Osteoblast (primary cell): ENCODE data around the gene FARP1. TPM values are rescaled to one million over a fixed set of nuclear protein-coding genes. Genes with fewer than 3 reads are reported as not detected.

ENCODE experiments used
- DNase-seq: peaks from one replicate; pipeline ENCODE4 v3.0.0; 2011; ENCODE audit warnings: low spot score, mixed read lengths; ENCODE audit not compliant: insufficient read length; ENCODE audit errors: missing footprints
- H2AFZ ChIP-seq: 2 replicates; pipeline ENCODE4 v1.6.0; 2011; ENCODE audit warnings: mild to moderate bottlenecking, low read length
- H3K27ac ChIP-seq: 2 replicates; pipeline ENCODE4 v1.5.1; 2011; ENCODE audit warnings: mild to moderate bottlenecking, low read depth, low read length, moderate library complexity
- H3K27me3 ChIP-seq: 2 replicates; pipeline ENCODE4 v1.6.0; 2012; ENCODE audit warnings: mild to moderate bottlenecking, control low read depth, inconsistent platforms, low read length, moderate library complexity; ENCODE audit not compliant: insufficient read depth
- H3K36me3 ChIP-seq: 2 replicates; pipeline ENCODE4 v1.5.1; 2011; ENCODE audit warnings: mild to moderate bottlenecking, low read length, control low read depth, moderate library complexity; ENCODE audit not compliant: insufficient read depth
- H3K4me1 ChIP-seq: 2 replicates; pipeline ENCODE4 v1.5.1; 2011; ENCODE audit warnings: mild to moderate bottlenecking, low read length, control low read depth, moderate library complexity; ENCODE audit not compliant: insufficient read depth
- H3K4me2 ChIP-seq: 2 replicates; pipeline ENCODE4 v1.6.0; 2011; ENCODE audit warnings: mild to moderate bottlenecking, low read length; ENCODE audit not compliant: insufficient read depth
- H3K4me3 ChIP-seq: fragments of 200-600 bp; sonication (generic); 3 replicates; pipeline ENCODE4 v1.5.1; 2012; ENCODE audit warnings: mild to moderate bottlenecking, low read length, inconsistent platforms; ENCODE audit not compliant: insufficient read depth
- H3K79me2 ChIP-seq: 2 replicates; pipeline ENCODE4 v1.6.0; 2012; ENCODE audit warnings: mild to moderate bottlenecking, low read length, control low read depth, inconsistent platforms; ENCODE audit not compliant: insufficient read depth
- H3K9me3 ChIP-seq: 2 replicates; pipeline ENCODE4 v1.5.1; 2011; ENCODE audit warnings: low read depth, low read length, control low read depth
- H4K20me1 ChIP-seq: 2 replicates; pipeline ENCODE4 v1.6.0; 2012; ENCODE audit warnings: mild to moderate bottlenecking, low read length, control low read depth; ENCODE audit not compliant: insufficient read depth
- total RNA-seq: library from RNA; depleted of rRNA; stranded (reverse); fragments of >200 nt; gene quantifications from 2 replicates; pipeline ENCODE4 v1.2.3, GENCODE V29; 2012
- TF ChIP-seq, protein P1 (sequence below): IDR thresholded peaks from 2 replicates; pipeline ENCODE4 v1.5.1; 2011; ENCODE audit warnings: mild to moderate bottlenecking, low read depth, low read length, moderate library complexity; ENCODE audit errors: extremely low read depth

The FARP1 gene
- total RNA-seq, 1 donor = 36.2 TPM

DNA sequence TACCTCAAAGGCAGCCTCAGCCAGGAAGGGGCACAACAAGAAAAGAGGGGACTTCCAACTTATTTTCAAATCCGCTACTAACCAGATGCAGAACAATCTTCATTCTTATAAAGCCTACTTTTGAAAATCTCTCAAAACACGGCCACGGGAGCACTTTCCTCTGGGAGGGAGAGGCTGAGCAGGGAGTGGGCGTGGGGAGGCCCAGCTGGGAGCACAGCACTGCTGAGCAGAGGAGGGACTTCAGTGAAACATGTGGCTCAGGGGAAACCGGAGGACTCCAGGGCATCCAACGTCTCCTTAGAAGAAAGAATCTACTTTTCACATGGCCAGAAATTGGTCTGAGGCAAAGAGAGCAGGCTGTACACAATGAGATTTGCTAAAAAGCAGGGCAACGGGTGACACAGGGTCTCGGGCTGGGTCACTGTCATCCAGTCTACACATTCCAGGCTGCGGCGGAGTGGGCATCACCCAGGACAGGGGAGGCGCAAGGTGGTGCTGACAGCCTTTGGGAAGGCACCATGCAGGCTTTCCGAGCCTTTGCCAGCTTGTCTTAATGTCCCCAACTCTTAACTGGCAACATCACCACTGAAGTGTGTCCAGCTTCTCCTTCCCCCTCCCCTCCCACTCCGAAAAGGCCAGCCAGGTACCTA is 317.0 kb downstream of the FARP1 start:
- Histone ChIP-seq H2AFZ (no peak overlapping the region), H3K4me2 (no peak overlapping the region), H3K79me2 (peaks cover 65% of the 10 kb centered on the region), H4K20me1 (no peaks in the 10 kb centered on the region), H3K4me1 (peaks cover 8% of the 10 kb centered on the region), H3K9me3 (no peaks in the 10 kb centered on the region), H3K27me3 (no peaks in the 10 kb centered on the region), H3K4me3 (no peak overlapping the region), H3K27ac (no peak overlapping the region), H3K36me3 (peaks cover 66% of the 10 kb centered on the region)
- DNase-seq = peak; percentile 71
- TF ChIP-seq, protein P1, sequence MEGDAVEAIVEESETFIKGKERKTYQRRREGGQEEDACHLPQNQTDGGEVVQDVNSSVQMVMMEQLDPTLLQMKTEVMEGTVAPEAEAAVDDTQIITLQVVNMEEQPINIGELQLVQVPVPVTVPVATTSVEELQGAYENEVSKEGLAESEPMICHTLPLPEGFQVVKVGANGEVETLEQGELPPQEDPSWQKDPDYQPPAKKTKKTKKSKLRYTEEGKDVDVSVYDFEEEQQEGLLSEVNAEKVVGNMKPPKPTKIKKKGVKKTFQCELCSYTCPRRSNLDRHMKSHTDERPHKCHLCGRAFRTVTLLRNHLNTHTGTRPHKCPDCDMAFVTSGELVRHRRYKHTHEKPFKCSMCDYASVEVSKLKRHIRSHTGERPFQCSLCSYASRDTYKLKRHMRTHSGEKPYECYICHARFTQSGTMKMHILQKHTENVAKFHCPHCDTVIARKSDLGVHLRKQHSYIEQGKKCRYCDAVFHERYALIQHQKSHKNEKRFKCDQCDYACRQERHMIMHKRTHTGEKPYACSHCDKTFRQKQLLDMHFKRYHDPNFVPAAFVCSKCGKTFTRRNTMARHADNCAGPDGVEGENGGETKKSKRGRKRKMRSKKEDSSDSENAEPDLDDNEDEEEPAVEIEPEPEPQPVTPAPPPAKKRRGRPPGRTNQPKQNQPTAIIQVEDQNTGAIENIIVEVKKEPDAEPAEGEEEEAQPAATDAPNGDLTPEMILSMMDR = no peak

DNA sequence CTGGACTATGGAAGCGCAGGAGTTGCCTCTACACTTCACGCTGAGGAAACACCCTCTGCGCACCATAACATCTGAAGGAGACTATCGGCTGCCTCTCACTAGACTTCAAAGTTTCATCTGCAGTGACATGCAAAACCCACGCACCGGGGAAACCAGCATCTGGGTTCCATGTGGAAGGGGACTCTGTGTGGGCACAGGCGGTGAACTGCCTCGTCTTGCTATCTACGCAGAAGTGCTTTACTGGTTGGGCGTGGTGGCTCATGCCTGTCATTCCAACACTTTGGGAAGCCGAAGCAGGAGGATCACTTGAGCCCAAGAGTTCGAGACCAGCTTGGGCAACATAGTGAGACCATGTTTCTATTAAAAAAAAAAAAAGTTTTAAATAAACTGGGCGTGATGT is 317.6 kb downstream of the FARP1 start:
- no peak overlapping the region for H3K27ac ChIP-seq
- DNase-seq = peak; percentile 18
- no peak overlapping the region for H3K4me2 ChIP-seq
- H3K9me3 ChIP-seq = no peaks in the 10 kb centered on the region
- H4K20me1 ChIP-seq = no peaks in the 10 kb centered on the region
- no peak overlapping the region for H3K4me3 ChIP-seq
- peaks cover 72% of the 10 kb centered on the region for H3K79me2 ChIP-seq
- peaks cover 69% of the 10 kb centered on the region for H3K36me3 ChIP-seq
- H2AFZ ChIP-seq = no peak overlapping the region
- no peaks in the 10 kb centered on the region for H3K27me3 ChIP-seq
- TF ChIP-seq, protein P1 = no peak
- peaks cover 2% of the 10 kb centered on the region for H3K4me1 ChIP-seq

DNA sequence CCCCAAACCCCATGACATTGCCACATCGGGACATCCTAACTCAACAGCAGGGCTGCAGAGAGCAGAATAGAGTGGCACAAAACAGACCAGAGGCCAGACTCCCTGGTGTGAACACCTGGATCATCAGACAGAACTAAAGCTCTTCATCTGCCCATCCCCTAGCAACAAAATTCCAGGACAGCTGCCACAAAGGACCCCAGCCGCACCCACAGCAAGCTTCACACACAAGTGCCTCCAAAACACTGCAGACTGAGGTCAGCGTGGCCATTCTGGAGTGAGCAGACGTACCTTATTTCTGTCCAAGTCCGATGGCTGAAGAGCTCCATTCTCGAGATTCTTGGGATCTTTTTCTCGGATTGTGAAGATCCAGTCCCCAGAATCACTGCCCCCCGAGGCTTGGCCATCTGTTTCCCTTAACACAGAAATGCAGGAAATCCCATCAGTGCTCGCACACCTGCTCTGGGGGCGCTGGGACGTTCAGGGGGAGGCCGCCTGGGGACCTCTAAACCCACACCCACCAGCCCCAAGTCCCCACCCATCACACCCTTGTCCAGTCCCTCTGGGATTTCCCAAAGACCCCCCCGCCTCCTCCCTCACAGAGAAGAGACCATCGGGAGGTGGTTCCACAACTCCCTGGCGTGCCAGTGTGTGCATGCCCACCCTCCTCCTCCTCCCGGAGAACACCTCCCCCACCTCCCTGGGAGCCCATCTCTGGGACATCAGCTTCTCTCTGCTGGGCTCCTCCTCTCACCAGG is 318.8 kb downstream of the FARP1 start:
- peak; percentile 46 for DNase-seq
- Histone ChIP-seq H4K20me1 (no peaks in the 10 kb centered on the region), H3K36me3 (peaks cover 67% of the 10 kb centered on the region), H3K27me3 (no peaks in the 10 kb centered on the region), H3K4me1 (no peaks in the 10 kb centered on the region), H3K79me2 (peaks cover 72% of the 10 kb centered on the region), H2AFZ (no peak overlapping the region), H3K9me3 (no peaks in the 10 kb centered on the region), H3K4me2 (no peak overlapping the region), H3K4me3 (no peak overlapping the region), H3K27ac (no peak overlapping the region)
- TF ChIP-seq, protein P1 = no peak

DNA sequence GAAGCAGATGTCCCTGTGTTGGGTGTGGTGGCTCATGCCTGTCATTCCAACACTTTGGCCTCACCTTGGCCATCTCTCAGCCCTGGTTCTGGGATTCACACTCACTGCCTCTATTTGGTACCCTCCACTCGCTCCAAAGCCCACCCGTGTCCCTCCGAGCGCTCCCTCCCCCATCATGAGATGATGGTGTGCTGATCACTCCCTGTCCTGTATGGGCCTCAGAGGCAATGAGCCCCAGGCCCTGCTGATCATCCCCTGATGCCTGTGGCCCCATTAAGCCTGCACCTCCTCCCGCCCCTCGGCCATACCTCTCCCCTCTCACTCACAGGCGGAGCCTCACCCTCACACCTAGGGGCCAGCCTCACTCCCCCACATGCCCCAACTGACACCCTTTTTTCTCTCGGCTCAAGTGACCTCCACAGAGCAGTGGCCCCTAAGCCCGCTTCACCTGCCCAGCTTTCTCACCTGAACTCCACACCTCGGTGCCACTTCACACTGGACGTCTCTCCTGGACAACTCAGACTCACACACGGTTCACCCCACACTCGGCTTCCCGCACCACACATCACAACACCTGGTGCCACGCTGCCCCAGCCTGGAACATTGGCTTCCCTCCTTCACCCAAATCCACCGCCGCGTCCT is 319.5 kb downstream of the FARP1 start:
- Histone ChIP-seq H3K4me1 (no peaks in the 10 kb centered on the region), H3K4me3 (no peak overlapping the region), H3K79me2 (peaks cover 73% of the 10 kb centered on the region), H3K27ac (no peak overlapping the region), H3K9me3 (no peaks in the 10 kb centered on the region), H3K36me3 (peaks cover 64% of the 10 kb centered on the region), H3K27me3 (no peaks in the 10 kb centered on the region), H3K4me2 (no peak overlapping the region), H2AFZ (no peak overlapping the region), H4K20me1 (peaks cover 1% of the 10 kb centered on the region)
- DNase-seq = peak; percentile 64
- TF ChIP-seq, protein P1 = no peak
